Thyroid gland (tissue), 4 donors: Measurements from ENCODE around the gene NUP85.

Source experiments
- POLR2A ChIP-seq, 2 donors: fragments of 450-650 bp; IDR thresholded peaks; one replicate each; pipeline ENCODE4 v1.6.1; 2017; ENCODE audit warnings: antibody characterized with exemption in 2 of 2, mild to moderate bottlenecking in 2 of 2, moderate library complexity in 1 of 2
- TF ChIP-seq, protein P1 (sequence below), 6 experiments: fragments of 200-600 bp in 3 of 6; fragments of 450-650 bp in 3 of 6; sonication (generic) in 3 of 6; IDR thresholded peaks; one replicate each; pipeline ENCODE4 v1.5.1; 2016 to 2019; ENCODE audit warnings: antibody characterized with exemption in 6 of 6, mild to moderate bottlenecking in 2 of 6, inconsistent platforms in 1 of 6, moderate library complexity in 1 of 6

DNA sequence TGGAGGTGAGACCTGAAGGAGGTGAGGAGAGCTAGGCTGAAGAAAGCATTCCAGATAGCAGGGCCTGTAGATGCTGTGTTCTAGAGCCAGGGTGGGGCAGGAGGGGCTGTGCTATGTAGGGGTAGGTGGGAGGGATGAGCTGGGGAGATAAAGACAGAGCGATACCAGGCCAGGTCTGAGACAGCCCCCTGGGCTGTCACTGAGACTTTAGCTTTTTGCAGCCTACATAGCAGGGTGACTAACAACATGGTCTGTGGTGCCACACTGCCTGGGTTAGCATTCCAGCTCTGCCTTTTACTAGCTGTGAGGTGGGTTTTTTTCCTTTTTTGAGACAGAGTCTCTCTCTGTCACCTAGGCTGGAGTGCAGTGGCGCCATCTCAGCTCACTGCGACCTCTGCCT is 14.3 kb downstream of the NUP85 start:
- TF ChIP-seq POLR2A (IDR thresholded peaks at IDR 0.05), result no peak
- TF ChIP-seq, protein P1, sequence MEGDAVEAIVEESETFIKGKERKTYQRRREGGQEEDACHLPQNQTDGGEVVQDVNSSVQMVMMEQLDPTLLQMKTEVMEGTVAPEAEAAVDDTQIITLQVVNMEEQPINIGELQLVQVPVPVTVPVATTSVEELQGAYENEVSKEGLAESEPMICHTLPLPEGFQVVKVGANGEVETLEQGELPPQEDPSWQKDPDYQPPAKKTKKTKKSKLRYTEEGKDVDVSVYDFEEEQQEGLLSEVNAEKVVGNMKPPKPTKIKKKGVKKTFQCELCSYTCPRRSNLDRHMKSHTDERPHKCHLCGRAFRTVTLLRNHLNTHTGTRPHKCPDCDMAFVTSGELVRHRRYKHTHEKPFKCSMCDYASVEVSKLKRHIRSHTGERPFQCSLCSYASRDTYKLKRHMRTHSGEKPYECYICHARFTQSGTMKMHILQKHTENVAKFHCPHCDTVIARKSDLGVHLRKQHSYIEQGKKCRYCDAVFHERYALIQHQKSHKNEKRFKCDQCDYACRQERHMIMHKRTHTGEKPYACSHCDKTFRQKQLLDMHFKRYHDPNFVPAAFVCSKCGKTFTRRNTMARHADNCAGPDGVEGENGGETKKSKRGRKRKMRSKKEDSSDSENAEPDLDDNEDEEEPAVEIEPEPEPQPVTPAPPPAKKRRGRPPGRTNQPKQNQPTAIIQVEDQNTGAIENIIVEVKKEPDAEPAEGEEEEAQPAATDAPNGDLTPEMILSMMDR (IDR thresholded peaks at IDR 0.05), result no peak
